ENCODE results near the gene EFCAB8.

DNA sequence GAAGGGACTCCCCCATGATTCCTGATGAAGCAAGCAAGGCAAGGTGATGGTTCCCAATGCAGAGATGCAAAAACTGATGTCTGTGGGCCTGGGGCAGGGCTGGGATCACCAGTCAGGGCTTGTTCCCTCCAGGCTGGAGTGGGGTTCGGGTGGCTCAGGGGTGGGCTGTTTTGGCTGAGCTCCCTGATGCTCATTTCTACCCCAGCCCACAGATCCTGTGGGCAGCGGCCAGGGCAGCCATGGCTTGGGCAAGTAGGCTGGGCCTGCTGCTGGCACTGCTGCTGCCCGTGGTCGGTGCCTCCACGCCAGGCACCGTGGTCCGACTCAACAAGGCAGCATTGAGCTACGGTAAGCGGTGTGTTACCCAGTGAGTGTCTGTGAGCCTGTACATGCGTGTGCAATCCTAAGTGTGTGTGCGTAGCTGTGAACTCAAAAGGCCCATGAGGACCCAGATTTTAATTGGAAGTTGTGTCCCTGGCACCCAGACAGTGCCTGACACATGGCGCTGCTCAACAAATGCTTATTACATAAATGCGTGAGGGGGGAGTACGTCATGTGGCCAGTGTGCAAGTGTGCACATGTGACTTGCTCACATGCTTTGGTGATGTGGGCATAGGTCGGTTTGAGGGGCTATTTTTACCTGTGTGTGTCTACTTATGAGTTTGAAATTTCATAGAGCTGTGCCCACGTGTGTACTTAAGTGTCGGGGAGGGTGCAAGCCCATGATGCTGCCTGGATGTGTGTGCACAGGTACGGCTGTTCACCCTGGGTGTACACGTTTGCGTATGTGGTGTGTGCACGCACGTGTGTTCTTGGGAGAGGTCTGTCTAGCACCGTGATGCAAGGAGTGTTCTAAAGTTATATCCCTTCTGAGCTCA lies 149.9 kb downstream of the EFCAB8 start:
- TF ChIP-seq, protein P1, sequence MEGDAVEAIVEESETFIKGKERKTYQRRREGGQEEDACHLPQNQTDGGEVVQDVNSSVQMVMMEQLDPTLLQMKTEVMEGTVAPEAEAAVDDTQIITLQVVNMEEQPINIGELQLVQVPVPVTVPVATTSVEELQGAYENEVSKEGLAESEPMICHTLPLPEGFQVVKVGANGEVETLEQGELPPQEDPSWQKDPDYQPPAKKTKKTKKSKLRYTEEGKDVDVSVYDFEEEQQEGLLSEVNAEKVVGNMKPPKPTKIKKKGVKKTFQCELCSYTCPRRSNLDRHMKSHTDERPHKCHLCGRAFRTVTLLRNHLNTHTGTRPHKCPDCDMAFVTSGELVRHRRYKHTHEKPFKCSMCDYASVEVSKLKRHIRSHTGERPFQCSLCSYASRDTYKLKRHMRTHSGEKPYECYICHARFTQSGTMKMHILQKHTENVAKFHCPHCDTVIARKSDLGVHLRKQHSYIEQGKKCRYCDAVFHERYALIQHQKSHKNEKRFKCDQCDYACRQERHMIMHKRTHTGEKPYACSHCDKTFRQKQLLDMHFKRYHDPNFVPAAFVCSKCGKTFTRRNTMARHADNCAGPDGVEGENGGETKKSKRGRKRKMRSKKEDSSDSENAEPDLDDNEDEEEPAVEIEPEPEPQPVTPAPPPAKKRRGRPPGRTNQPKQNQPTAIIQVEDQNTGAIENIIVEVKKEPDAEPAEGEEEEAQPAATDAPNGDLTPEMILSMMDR (conservative IDR thresholded peaks at IDR 0.05) = no peak
- TF ChIP-seq EZH2 (IDR thresholded peaks at IDR 0.05; ENCODE audit: low read depth) = no peak
